OCI-LY7 (cell line): Measurements from ENCODE around the gene NPM1. TPM values are rescaled to one million over a fixed set of nuclear protein-coding genes. Genes with fewer than 3 reads are reported as not detected.

Experiments
- BruUV-seq: library from RNA; stranded (reverse); fragments of 400-500 nt; replicated peaks from 2 replicates; lab custom pipeline; 2021; lab: Mats Ljungman, UMichigan
- CTCF ChIA-PET: fragments of 300-600 bp; sonication (Branson Sonifier 250); formaldehyde crosslinking; loops from one replicate; lab custom pipeline; 2022; ENCODE audit warnings: antibody characterized with exemption; ENCODE audit not compliant: unreplicated experiment; lab: Charles Lee
- POLR2A ChIA-PET: fragments of 300-600 bp; sonication (Branson Sonifier 250); formaldehyde crosslinking; loops from one replicate; lab custom pipeline; 2022; ENCODE audit warnings: antibody characterized with exemption; lab: Charles Lee
- DNase-seq: peaks from one replicate; pipeline ENCODE4 v3.0.0-alpha.2; 2015; ENCODE audit warnings: low spot score
- H2AFZ ChIP-seq: fragments of 200-600 bp; sonication (generic), shearing (Covaris generic); 2 replicates; pipeline ENCODE4 v1.6.1; 2014; ENCODE audit warnings: mild to moderate bottlenecking, antibody characterized with exemption, low read length, moderate library complexity
- H3K27ac ChIP-seq: fragments of 200-600 bp; sonication (generic); 2 replicates; pipeline ENCODE4 v1.5.1; 2014; ENCODE audit warnings: mixed run types, low read depth, mild to moderate bottlenecking, moderate library complexity, low read length, inconsistent platforms; ENCODE audit not compliant: poor library complexity, severe bottlenecking
- H3K36me3 ChIP-seq: fragments of 200-600 bp; sonication (generic); 2 replicates; pipeline ENCODE4 v1.6.1; 2014; ENCODE audit warnings: mild to moderate bottlenecking, antibody characterized with exemption, low read length, moderate library complexity, mixed read lengths; ENCODE audit not compliant: insufficient read depth
- H3K4me1 ChIP-seq: fragments of 200-600 bp; sonication (generic); 2 replicates; pipeline ENCODE4 v1.5.1; 2014; ENCODE audit warnings: mild to moderate bottlenecking, low read length; ENCODE audit not compliant: insufficient read depth, poor library complexity, severe bottlenecking
- H3K4me2 ChIP-seq: fragments of 200-600 bp; sonication (generic); 2 replicates; pipeline ENCODE4 v1.6.1; 2014; ENCODE audit warnings: mild to moderate bottlenecking, low read length
- H3K4me3 ChIP-seq: fragments of 200-600 bp; sonication (generic); 2 replicates; pipeline ENCODE4 v1.5.1; 2014; ENCODE audit warnings: mild to moderate bottlenecking, low read depth, low read length; ENCODE audit not compliant: poor library complexity, severe bottlenecking
- H3K79me2 ChIP-seq: fragments of 200-600 bp; sonication (generic); 2 replicates; pipeline ENCODE4 v1.6.1; 2016; ENCODE audit warnings: low read depth, mild to moderate bottlenecking, low read length, moderate library complexity, mixed read lengths; ENCODE audit not compliant: insufficient read depth
- H3K9me2 ChIP-seq: fragments of 200-600 bp; sonication (generic); 2 replicates; pipeline ENCODE4 v1.6.1; 2016; ENCODE audit warnings: mild to moderate bottlenecking, low read length, mixed read lengths; ENCODE audit not compliant: insufficient read depth
- H3K9me3 ChIP-seq: fragments of 200-600 bp; sonication (generic); 2 replicates; pipeline ENCODE4 v1.6.1; 2014; ENCODE audit warnings: mild to moderate bottlenecking, mixed run types, low read length, mixed read lengths
- H4K20me1 ChIP-seq: fragments of 200-600 bp; sonication (generic); 2 replicates; pipeline ENCODE4 v1.6.1; 2014; ENCODE audit warnings: mild to moderate bottlenecking, antibody characterized with exemption, low read length, moderate library complexity, mixed read lengths; ENCODE audit not compliant: insufficient read depth
- CTCF ChIP-seq: fragments of 200-600 bp; sonication (generic); conservative IDR thresholded peaks from 2 replicates; pipeline ENCODE4 v1.5.1; 2014; ENCODE audit warnings: mild to moderate bottlenecking, antibody characterized with exemption, low read length, moderate library complexity, mixed read lengths
- EZH2phosphoT487 ChIP-seq: fragments of 200-600 bp; sonication (generic); IDR thresholded peaks from 2 replicates; pipeline ENCODE4 v1.6.1; 2018; ENCODE audit warnings: low read depth, borderline replicate concordance, mild to moderate bottlenecking, mixed run types, antibody characterized with exemption, low read length, moderate library complexity, mixed read lengths
- intact Hi-C: fragments of 100-400 bp; cut with micrococcal nuclease; formaldehyde crosslinking; loops from one replicate; pipeline ENCODE4 v1.10.0; 2022; ENCODE audit not compliant: unreplicated experiment
- total RNA-seq, 2 experiments: library from RNA; depleted of rRNA in 1 of 2; stranded (reverse); fragments of >200 nt in 1 of 2; shearing (Covaris generic) in 1 of 2; gene quantifications; 2 replicates each; pipeline ENCODE4 v1.2.3, GENCODE V29; 2014 to 2022

The NPM1 gene
- total RNA-seq, 2 experiments from 2014 or later = 1,091 to 2,027 TPM

GRCh38 chr5:171422495-171422894, 34.8 kb downstream of the NPM1 start:
- no peak for DNase-seq
- Histone ChIP-seq H3K79me2 (no peaks in the 10 kb centered on the region), H3K4me3 (no peak overlapping the region), H4K20me1 (peaks cover 8% of the 10 kb centered on the region; the same call in 1 of the 2 replicates), H3K4me2 (no peak overlapping the region), H2AFZ (no peak overlapping the region), H3K36me3 (no peaks in the 10 kb centered on the region), H3K9me3 (no peaks in the 10 kb centered on the region), H3K4me1 (peaks cover 6% of the 10 kb centered on the region), H3K27ac (no peak overlapping the region), H3K9me2 (no peaks in the 10 kb centered on the region)
- CTCF ChIA-PET = no interaction called here
- POLR2A ChIA-PET = no interaction called here
- TF ChIP-seq CTCF (no peak), EZH2phosphoT487 (no peak)
- BruUV-seq = no TSS peak
- intact Hi-C loops = no loop called here

- POLR2A ChIA-PET = interaction anchor here (0.6 kb wide), 1 partner anchor 37 kb away, joined by 5 read pairs; no protein-coding TSS in a partner anchor
- CTCF ChIA-PET = interaction anchor here (0.6 kb wide), 1 partner anchor 182 kb away, joined by 3 read pairs; no protein-coding TSS in a partner anchor
These were observed 35.4 kb downstream of the NPM1 start for GRCh38 chr5:171422902-171423663.

More at GRCh38 chr5:171422902-171423663, 35.4 kb downstream of the NPM1 start:
- Histone ChIP-seq H3K9me3 (no peaks in the 10 kb centered on the region), H3K4me2 (no peak overlapping the region), H3K36me3 (no peaks in the 10 kb centered on the region), H3K4me1 (peaks cover 6% of the 10 kb centered on the region), H3K9me2 (no peaks in the 10 kb centered on the region), H2AFZ (no peak overlapping the region), H4K20me1 (peaks cover 5% of the 10 kb centered on the region; the same call in 1 of the 2 replicates), H3K79me2 (no peaks in the 10 kb centered on the region), H3K27ac (no peak overlapping the region), H3K4me3 (no peak overlapping the region)
- no TSS peak for BruUV-seq
- intact Hi-C loops = no loop called here
- DNase-seq = no peak
- TF ChIP-seq EZH2phosphoT487 = no peak
- TF ChIP-seq CTCF = no peak
